Colonic mucosa (tissue), 4 donors: ENCODE results near the gene TMEM51. TPM values are rescaled to one million over a fixed set of nuclear protein-coding genes. Genes with fewer than 3 reads are reported as not detected.
A peak's percentile ranks its signal among the peaks of the same experiment; 100 is the strongest.

ENCODE experiments used
- DNase-seq: peaks from one replicate; pipeline ENCODE4 v3.0.0-alpha.2; 2020
- H3K27ac ChIP-seq: fragments of 200-600 bp; one replicate; pipeline ENCODE4 v1.8.0; 2021
- H3K27me3 ChIP-seq: fragments of 200-600 bp; one replicate; pipeline ENCODE4 v1.8.0; 2021
- H3K36me3 ChIP-seq: fragments of 200-600 bp; one replicate; pipeline ENCODE4 v1.8.0; 2021
- H3K4me1 ChIP-seq: fragments of 200-600 bp; one replicate; pipeline ENCODE4 v1.8.0; 2021; ENCODE audit warnings: mild to moderate bottlenecking
- H3K4me3 ChIP-seq: fragments of 200-600 bp; one replicate; pipeline ENCODE4 v1.8.0; 2021
- H3K9ac ChIP-seq, 2 donors: one replicate each; pipeline ENCODE4 v1.7.0; 2013; ENCODE audit warnings: control low read depth in 2 of 2, low read depth in 2 of 2, low read length in 2 of 2
- H3K9me3 ChIP-seq: fragments of 200-600 bp; one replicate; pipeline ENCODE4 v1.8.0; 2021
- intact Hi-C: fragments of 100-400 bp; cut with DNase I; formaldehyde crosslinking; loops from one replicate; pipeline ENCODE4 v1.14.1; 2022
- total RNA-seq, 2 donors: library from RNA; stranded (reverse); fragmentation: NEBNext Ultra II Directional in 1 of 2; extraction: Animal tissue kit (Norgen Biotek cat#: 25700) in 1 of 2; gene quantifications; one replicate each; pipeline ENCODE4 v1.2.1, GENCODE V29; 2021
- TF ChIP-seq, protein P1 (sequence below): fragments of 200-600 bp; IDR thresholded peaks from one replicate; pipeline ENCODE4 v1.8.0; 2022; ENCODE audit warnings: antibody characterized with exemption, mild to moderate bottlenecking
- donor health status: healthy.
- donor health status: DM: no; HTN: no; CAD: no.
- donor health status: DM: no; HTN: no; CAD: no.

The TMEM51 gene
- total RNA-seq, 2 donors from 2014 or later = 21.3 to 28.6 TPM

DNA sequence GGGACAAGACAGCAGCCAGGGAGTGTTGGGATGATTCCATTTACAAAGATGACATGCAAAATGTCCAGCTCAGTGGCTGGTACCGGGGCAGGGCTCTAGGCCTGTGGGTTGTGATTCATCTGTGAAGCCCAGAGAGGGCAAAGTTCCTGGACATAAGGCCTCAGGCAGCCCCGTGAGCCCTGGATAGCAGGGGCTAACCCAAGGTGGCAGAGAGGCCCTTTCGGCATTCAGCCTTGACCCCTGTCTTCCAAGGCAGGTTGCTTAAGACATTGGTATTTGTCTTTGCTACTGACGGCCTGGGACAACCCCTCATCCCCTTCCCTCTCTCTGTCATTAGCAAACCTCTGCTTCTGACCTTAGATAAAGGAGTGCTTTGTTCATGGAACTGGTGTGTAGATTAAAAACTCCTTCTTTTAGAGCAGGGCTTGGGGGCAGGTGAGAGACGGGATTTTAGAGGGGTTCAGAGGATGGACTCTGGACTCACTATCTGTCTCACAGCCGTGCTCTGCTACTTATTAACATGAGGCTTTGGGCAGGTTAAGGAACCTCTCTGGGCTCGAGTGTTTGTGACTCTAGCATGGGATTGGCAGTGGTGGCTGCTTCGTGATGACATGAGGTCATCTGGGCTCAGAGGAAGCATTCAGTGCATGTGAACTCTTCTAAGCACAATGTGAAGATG is 36.3 kb downstream of the TMEM51 start:
- DNase-seq = peak; percentile 66
- H3K4me3 ChIP-seq = no peak overlapping the region
- intact Hi-C loops = no loop called here
- H3K4me1 ChIP-seq = peaks cover 19% of the 10 kb centered on the region
- no peaks in the 10 kb centered on the region for H3K9me3 ChIP-seq
- H3K27me3 ChIP-seq = no peaks in the 10 kb centered on the region
- H3K9ac ChIP-seq = peak overlapping the region in 1 of 2 donors; percentile 67
- TF ChIP-seq, protein P1, sequence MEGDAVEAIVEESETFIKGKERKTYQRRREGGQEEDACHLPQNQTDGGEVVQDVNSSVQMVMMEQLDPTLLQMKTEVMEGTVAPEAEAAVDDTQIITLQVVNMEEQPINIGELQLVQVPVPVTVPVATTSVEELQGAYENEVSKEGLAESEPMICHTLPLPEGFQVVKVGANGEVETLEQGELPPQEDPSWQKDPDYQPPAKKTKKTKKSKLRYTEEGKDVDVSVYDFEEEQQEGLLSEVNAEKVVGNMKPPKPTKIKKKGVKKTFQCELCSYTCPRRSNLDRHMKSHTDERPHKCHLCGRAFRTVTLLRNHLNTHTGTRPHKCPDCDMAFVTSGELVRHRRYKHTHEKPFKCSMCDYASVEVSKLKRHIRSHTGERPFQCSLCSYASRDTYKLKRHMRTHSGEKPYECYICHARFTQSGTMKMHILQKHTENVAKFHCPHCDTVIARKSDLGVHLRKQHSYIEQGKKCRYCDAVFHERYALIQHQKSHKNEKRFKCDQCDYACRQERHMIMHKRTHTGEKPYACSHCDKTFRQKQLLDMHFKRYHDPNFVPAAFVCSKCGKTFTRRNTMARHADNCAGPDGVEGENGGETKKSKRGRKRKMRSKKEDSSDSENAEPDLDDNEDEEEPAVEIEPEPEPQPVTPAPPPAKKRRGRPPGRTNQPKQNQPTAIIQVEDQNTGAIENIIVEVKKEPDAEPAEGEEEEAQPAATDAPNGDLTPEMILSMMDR = no peak
- H3K36me3 ChIP-seq = no peaks in the 10 kb centered on the region
- peak overlapping the region; percentile 52 for H3K27ac ChIP-seq

DNA sequence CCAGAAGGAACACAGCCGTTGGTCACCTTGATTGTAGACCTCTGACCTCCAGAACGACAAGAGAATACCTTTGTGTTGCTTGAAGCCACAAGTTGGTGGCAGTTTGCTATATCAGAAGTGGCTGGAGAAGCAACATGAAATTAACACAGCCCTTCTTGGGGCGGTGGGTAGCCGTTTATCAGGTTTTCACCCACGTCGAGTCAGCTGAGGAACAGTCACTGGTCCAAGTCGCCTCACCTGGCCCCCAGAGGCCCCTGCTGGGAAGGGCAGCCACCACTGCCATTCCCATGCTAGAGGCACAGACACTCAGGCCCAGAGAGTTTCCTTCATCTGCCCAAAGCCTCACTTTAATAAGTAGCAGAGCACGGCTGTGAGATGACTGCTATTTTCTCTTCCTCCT is 37.7 kb downstream of the TMEM51 start:
- Histone ChIP-seq H3K9ac (no peak overlapping the region), H3K4me1 (peaks cover 19% of the 10 kb centered on the region), H3K27ac (no peak overlapping the region), H3K36me3 (no peaks in the 10 kb centered on the region), H3K9me3 (no peaks in the 10 kb centered on the region), H3K27me3 (no peaks in the 10 kb centered on the region), H3K4me3 (no peak overlapping the region)
- intact Hi-C loops = no loop called here
- no peak for DNase-seq
- TF ChIP-seq, protein P1 = no peak

DNA sequence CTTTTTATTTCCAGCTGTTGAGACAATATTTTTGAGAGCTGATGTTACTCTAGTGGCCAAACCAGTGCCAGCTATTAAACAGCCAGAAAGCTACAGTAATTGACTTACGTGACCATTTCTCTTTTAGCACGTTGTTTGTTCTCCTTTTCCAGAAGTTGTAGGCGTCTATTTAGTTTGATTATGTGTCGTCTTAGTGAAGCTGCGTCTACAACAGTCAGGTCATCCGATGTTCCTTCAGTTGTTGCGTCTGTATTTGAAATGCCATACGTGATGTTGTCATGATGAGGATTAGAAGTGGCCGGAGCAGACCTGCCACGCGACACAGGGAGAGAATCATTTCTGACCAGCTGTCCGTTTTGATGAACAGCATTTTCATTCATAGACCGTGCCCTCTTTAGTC is 38.2 kb downstream of the TMEM51 start:
- no peaks in the 10 kb centered on the region for H3K36me3 ChIP-seq
- no peak overlapping the region for H3K27ac ChIP-seq
- peaks cover 19% of the 10 kb centered on the region for H3K4me1 ChIP-seq
- H3K4me3 ChIP-seq = no peak overlapping the region
- no peaks in the 10 kb centered on the region for H3K27me3 ChIP-seq
- no peak overlapping the region for H3K9ac ChIP-seq
- intact Hi-C loops = no loop called here
- H3K9me3 ChIP-seq = no peaks in the 10 kb centered on the region
- TF ChIP-seq, protein P1 = no peak
- no peak for DNase-seq

DNA sequence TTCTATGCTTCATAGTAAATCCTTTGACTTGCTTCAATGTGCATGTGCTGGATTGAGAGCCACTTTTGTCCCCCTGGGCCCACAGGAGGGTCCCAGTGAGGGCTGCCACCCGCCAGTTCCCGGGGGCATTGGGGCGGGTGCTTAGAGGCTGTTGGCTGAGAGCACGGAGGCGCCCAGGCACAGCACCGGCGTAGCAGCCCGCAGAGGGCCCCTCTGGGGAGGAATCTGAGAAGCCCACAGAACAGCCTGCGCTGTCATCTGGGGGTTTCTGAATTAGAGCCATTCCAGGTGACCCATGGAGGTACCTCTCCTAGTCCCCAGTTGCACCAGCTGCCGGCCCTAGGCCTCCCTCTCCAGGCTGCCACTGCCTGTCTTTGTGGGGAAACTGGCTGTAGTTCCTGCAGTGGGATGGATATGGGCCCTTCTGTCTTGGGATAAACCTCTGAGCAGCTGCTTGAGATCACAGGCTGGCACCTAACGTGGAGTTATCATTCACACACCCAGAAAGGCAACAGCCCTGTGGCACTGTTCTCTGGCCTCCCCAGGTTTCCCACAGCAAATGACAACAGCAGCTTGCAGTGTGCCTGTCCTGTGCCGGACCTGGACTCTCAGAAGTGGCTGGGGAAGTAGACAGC is 39.5 kb downstream of the TMEM51 start:
- Histone ChIP-seq H3K9ac (no peak overlapping the region), H3K27me3 (no peaks in the 10 kb centered on the region), H3K27ac (no peak overlapping the region), H3K4me3 (no peak overlapping the region), H3K36me3 (no peaks in the 10 kb centered on the region), H3K4me1 (peaks cover 17% of the 10 kb centered on the region), H3K9me3 (no peaks in the 10 kb centered on the region)
- TF ChIP-seq, protein P1 = no peak
- DNase-seq = no peak
- intact Hi-C loops = no loop called here

DNA sequence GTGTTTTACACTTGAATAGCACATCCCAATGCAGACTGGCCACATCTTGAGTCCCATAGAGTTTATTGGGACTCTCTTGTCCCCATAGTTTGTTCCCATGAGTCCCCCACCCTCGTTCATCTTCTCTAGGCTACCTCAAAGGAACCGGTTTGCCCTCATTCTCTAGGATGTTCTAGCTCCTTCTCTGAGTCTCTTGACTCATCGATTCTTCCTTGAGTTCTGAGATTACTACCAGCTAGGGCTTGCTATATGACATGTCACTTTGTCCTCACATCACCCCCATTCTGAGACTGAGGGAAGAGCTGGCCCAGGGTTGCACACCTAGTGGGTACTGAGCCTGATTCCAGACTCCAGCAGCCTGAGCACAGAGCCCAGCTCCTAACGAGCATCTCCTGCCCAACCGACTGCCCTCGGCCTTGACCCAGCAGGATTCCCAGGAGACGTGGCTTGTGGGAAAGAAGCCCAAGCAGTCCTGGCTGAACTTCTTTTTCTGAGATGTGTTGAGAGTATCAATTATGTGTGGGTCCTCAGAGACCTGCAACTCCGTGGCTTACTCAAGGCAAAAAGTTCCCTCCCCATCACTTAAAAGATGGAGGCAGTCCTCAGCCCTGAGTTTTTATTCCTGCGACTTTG is 42.0 kb downstream of the TMEM51 start:
- Histone ChIP-seq H3K4me1 (peaks cover 6% of the 10 kb centered on the region), H3K9me3 (no peaks in the 10 kb centered on the region), H3K9ac (no peak overlapping the region), H3K36me3 (no peaks in the 10 kb centered on the region), H3K27ac (no peak overlapping the region), H3K27me3 (no peaks in the 10 kb centered on the region), H3K4me3 (no peak overlapping the region)
- intact Hi-C loops = no loop called here
- DNase-seq = no peak
- TF ChIP-seq, protein P1 = no peak
